Vagina (tissue), 2 donors: ENCODE data around the gene UHRF1.

ENCODE experiments used
- CTCF ChIP-seq, 3 experiments: fragments of 450-650 bp in 2 of 3; fragments of 200-600 bp in 1 of 3; sonication (generic) in 1 of 3; IDR thresholded peaks; one replicate each; pipeline ENCODE4 v1.5.1; 2017 to 2019; ENCODE audit warnings: antibody characterized with exemption in 3 of 3, mild to moderate bottlenecking in 2 of 3, moderate library complexity in 2 of 3
- POLR2A ChIP-seq, 2 donors: fragments of 450-650 bp; IDR thresholded peaks; one replicate each; pipeline ENCODE4 v1.6.1; 2017; ENCODE audit warnings: antibody characterized with exemption in 2 of 2, mild to moderate bottlenecking in 2 of 2, moderate library complexity in 2 of 2

DNA sequence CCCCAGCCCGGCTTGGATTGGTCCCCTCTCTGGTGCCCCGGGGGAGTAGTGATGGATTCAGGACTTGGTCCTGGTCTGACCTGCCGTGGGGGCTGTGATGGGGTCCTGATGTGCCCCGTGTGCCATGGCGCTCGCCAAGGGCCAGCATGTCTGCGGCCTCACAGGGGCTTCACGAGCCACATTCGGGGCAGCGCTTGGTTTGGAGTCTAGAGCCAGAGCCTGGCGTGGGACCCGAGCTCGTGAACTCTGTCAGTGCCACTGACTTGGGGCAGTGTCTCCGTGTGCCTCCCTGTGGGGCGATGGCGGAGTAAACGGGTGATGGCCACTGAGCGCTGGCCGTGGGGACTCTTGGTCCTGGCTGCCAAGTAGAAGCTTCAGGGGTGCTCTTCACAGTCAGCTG lies 76.8 kb downstream of the UHRF1 start:
- TF ChIP-seq CTCF (IDR thresholded peaks at IDR 0.05) (no peak), POLR2A (IDR thresholded peaks at IDR 0.05) (no peak)
